Daoy (cell line): ENCODE results near the gene PFN1. TPM values are rescaled to one million over a fixed set of nuclear protein-coding genes. Genes with fewer than 3 reads are reported as not detected.
"Not testable (repeated sequence)": the region's sequence is repeated elsewhere in the genome, so short reads cannot be mapped to it uniquely, and the experiment has no call there.

Experiments
- DNase-seq: peaks from one replicate; pipeline ENCODE4 v3.0.0-alpha.2; 2015; ENCODE audit warnings: low read depth
- total RNA-seq: library from RNA; depleted of rRNA; stranded (reverse); fragments of >200 nt; shearing (Covaris generic); gene quantifications from 2 replicates; pipeline ENCODE4 v1.2.3, GENCODE V29; 2014

PFN1 gene
- total RNA-seq, 1 experiment from 2014 or later, result 1,218 TPM

DNA sequence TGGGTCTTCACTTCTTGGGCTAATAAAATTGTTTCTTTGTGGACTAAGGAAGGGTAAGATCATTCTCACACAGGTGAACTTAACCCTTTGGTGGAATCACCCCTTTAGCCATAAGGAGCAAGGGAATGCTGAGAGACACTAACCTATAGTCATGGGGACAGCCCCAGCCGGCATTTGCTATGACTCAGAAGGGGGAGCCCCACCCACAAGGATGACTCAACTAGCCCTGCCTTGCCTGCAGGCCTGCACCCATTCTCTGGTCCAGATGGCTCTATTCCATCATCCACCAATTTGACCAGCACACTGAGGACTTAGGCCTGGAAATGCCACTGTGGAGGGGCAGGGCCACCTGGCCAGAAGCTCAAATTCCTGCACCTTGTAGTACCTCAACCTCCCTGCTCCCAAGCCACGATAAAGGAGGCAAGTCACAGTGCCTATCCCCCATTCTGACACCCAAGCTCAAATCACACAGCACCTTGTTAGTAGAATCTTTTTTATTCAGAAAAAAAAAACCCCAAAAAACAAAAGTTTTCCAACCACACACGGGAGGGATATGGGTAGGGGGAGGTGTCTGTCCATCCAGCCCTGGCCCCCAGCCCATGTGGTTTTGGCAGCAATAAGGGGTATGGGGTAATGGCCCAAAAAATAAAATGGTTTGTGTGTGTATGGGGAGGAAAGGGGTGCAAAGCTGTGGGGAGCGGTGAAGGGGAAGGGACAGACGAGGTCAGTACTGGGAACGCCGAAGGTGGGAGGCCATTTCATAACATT, 3.0 kb downstream of the PFN1 start:
- DNase-seq, result peak; percentile 95

GRCh38 chr17:4944554-4945175, 3.7 kb downstream of the PFN1 start:
- DNase-seq, result no peak

DNA sequence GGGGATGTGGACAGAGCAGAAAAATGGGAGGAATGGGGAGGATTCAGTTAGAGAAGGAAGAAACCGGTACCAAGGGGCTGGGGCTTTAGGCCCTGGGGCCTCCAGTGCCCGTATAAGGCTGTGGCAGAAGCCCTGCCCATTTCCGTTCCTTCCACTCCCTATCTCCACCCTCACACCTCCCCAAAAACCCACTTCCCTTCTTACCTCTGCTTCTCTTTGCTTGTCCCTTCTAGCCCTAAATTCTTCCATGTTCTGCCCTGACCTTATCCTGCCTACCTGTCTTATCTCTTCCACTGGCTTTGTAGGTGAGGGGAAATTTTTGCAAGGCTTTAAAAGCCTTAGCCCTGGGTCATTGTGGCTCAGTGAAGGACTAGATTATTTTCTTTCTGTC, 4.2 kb downstream of the PFN1 start:
- DNase-seq, result no peak

- DNase-seq, result no peak
These were observed 5.4 kb downstream of the PFN1 start for GRCh38 chr17:4942760-4943508.

- no peak for DNase-seq
These were observed 7.1 kb downstream of the PFN1 start for GRCh38 chr17:4941319-4941610.

DNA sequence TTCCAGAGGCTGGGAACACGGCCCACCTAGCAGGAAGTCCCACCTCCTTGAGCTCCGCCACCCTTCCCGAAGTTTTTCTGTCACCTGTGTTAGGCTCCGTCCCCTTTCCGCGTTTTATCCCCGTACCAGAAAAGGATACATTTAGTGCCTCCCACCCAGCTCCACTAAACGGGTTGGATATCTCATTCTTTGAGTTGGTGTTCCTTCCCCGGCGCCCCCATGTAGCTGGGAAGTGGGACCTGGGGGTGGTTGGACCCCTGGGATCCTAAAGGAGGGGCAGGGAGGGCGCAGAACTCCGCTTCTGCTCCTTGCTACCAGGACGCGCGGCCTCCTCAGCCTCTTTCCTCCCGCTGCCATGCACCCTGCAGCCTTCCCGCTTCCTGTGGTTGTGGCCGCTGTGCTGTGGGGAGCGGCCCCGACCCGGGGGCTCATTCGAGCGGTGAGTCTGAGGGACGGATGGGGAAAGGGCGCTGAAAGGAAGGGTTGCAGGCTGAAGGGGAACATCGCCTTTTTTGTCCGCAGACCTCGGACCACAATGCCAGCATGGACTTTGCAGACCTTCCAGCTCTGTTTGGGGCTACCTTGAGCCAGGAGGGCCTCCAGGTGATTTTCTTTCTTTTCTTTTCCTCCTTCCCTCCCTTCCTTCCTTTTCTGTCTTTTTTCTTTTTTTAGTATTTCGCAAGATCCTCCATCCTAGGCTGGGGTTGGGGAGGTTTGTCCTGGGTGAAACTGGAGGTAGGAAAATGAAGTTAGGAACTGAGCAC, 7.6 kb downstream of the PFN1 start:
- DNase-seq, result no peak

DNA sequence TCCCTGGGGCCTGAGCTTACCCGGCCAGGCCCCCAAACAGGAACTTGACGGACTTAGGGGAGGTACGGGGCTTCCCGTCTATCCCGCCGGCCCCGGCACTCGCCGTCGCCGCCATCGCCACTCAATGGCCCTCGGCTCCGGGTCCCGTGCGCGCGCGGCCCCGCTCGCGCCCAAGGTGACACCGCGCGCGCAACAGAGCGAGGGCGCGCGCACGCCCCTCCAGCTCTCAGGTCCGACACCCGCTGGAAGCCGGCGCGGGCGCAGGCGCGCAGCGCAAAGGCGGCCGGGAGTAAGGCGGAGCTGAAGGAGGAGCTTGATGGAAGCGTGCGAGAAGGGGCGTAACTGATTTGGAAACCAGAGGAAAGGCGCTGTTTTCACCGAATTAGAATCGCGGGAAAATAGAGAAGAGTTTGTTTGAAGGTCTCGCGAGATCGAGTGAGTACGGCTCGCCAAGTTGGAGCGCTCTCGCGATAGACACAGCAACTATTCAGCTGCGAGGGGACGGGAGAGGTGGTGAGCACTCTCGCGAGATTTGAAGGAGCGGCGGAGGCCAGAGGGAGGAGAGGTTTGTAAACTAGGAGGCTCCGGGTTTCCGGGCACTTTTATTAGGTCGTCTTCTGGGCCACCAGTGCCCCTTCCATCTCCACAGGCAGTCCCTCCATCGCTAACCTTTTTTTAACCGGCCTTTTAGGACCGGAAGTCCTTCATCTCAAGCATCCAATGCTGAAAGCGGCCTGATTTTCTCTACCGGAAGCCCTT, 8.4 kb downstream of the PFN1 start, which contains the start of the genes RNF167 and SLC25A11:
Gene RNF167 (plus strand): TSS at position 473 of the 759 bp plus-strand sequence. CDS start 642 bp downstream, outside the sequence.
Gene SLC25A11 (minus strand): TSS at position 251 of the 759 bp plus-strand sequence. CDS start 136 bp downstream, at position 115.
- DNase-seq, result peak; percentile 99

DNA sequence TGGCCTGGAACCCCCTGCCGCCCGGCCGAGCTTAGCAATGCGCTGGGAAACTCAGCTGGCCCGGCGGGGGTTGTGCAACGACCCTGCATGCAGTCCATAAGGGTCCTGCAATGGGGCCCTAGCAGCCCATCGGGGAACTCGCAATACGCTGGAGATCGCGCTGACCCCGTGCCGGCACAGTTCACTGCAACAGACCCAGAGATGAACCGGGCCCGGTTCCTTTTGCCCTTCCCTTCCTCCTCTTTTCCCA, 8.9 kb downstream of the PFN1 start:
- DNase-seq, result no peak

GRCh38 chr17:4938688-4939545, 9.4 kb downstream of the PFN1 start:
- no peak for DNase-seq

GRCh38 chr17:4938069-4938491, 10.2 kb downstream of the PFN1 start:
- DNase-seq, result no peak

- DNase-seq, result no peak
These were observed 10.8 kb downstream of the PFN1 start for GRCh38 chr17:4937553-4937952.

- DNase-seq, result no peak
These were observed 11.9 kb downstream of the PFN1 start for GRCh38 chr17:4936436-4936835.

- DNase-seq, result no peak
These were observed 12.7 kb downstream of the PFN1 start for GRCh38 chr17:4935650-4936049.

GRCh38 chr17:4934173-4934979, 14.0 kb downstream of the PFN1 start:
- DNase-seq, result peak; percentile 85

DNA sequence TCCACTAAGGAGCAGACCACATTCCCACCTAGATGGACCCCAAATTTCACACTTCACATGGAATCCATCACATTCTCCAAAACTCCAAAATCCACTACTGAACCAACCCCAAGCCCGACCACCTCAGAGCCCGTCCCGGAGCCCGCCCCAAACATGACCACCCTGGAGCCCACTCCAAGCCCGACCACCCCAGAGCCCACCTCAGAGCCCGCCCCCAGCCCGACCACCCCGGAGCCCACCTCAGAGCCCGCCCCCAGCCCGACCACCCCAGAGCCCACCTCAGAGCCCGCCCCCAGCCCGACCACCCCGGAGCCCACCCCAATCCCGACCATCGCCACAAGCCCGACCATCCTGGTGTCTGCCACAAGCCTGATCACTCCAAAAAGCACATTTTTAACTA, 14.7 kb downstream of the PFN1 start:
- DNase-seq, result no peak

DNA sequence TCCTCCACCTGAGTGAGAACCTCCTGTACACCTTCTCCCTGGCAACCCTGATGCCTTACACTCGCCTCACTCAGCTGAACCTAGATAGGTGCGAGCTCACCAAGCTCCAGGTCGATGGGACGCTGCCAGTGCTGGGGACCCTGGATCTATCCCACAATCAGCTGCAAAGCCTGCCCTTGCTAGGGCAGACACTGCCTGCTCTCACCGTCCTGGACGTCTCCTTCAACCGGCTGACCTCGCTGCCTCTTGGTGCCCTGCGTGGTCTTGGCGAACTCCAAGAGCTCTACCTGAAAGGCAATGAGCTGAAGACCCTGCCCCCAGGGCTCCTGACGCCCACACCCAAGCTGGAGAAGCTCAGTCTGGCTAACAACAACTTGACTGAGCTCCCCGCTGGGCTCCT, 15.6 kb downstream of the PFN1 start:
- DNase-seq, result no peak

DNA sequence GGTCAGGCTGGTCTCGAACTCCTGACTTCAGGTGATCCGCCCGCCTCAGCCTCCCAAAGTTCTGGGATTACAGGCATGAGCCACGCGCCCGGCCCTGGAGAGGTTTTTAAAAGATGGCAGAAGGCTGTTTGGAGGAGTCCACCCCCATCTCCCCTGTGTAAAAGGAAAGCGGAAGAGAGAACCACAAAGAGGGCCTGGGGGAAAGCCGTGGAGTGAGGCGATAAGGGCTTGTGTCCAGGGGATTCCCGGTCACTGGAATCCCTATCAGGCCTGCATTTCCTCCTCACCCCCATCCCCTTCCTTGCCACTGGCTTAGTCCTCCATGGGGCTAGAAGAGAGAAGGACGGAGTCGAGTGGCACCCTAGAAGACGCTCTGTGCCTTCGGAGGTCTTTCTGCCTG, 16.4 kb downstream of the PFN1 start, which contains the start of gene GP1BA:
Gene GP1BA (plus strand): TSS at position 315 of the 400 bp plus-strand sequence. CDS start 328 bp downstream, outside the sequence.
- no peak for DNase-seq

DNA sequence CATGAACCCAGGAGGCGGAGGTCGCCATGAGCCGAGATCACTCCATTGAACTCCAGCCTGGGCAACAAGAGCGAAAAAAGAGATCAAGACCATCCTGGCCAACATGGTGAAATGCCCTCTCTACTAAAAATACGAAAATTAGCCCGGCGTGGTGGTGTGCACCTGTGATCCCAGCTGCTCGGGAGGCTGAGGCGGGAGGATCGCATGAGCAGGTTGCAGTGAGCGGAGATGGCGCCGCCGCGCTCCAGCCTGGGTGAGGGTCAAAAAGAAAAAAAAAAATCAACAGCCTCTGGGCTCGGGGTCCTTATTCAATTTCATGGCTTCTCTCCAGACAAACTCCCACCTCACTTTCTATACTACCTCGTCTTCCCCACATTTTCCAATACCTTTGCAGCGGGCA, 19.4 kb downstream of the PFN1 start:
- DNase-seq, result no peak

DNA sequence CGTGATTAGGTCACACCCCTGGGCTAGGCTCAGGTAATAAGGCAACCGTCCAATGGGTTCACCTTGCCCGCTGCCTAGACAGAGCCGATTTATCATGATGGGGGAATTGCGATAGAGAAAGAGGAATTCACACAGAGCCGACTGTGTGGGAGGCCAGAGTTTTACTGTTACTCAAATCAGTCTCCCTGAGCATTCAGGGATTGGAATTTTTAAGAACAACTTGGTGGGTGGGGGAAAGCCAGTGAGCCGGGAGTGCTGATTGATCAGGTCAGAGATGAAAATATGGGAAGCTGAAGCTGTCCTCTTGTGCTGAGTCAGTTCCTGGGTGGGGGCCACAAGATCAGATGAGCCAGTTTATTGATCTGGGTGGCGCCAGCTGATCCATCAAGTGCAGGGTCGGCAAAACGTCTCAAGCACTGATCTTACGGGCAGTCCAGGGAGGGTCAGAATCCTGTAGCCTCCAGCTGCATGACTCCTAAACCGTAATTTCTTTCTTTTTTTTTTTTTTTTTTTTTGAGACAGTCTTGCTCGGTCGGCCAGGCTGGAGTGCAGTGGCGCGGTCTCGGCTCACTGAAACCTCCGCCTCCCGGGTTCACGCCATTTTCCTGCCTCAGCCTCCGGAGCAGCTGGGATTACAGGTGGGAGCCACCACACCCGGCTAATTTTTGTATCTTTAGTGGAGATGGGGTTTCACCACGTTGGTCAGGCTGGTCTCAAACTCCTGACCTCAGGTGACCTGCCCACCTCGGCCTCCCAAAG, 21.6 kb downstream of the PFN1 start:
- not testable (repeated sequence) for DNase-seq
